NT2/D1 (cell line): ENCODE data around the gene INPP4B.

Experiments
- YY1 ChIP-seq: IDR thresholded peaks from 2 replicates; pipeline ENCODE4 v1.6.1; 2011; ENCODE audit not compliant: insufficient read length, insufficient read depth
- ZNF274 ChIP-seq: IDR thresholded peaks from 2 replicates; pipeline ENCODE4 v1.6.1; 2011; ENCODE audit warnings: mild to moderate bottlenecking, low read depth, low read length

DNA sequence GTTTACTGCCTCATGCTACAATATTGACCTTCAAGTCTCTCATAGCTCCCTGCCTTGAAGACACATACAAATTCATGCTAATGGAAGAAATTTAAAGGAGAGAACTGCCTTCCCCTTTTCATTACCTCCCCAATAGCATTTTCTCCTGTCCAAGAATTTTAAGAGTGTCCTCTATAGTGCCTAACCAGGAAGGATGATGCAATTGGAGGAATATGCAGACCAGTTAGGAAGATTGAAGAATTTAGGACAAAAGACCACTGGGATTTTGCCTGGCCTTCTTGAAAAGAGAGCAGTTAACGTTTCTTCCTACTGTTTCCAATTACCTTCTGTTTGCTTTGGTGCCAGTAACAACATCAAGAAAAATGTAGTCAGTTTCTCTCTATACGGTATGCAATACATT lies 443.9 kb downstream of the INPP4B start:
- TF ChIP-seq ZNF274 (no peak), YY1 (no peak)
